ENCODE measurements around the gene ARHGAP24.

GRCh38 chr4:85697854-85698253 lies 222.9 kb downstream of the ARHGAP24 start:
- TF ChIP-seq CTCF (IDR thresholded peaks at IDR 0.05; ENCODE audit: extremely low read depth in 1 of 2, insufficient read depth in 1 of 2, low read depth in 1 of 2, low read length in 2 of 2): no peak
- TF ChIP-seq EZH2 (IDR thresholded peaks at IDR 0.05; ENCODE audit: borderline replicate concordance, low read depth, low read length, severe bottlenecking): no peak
- TF ChIP-seq POLR2A (IDR thresholded peaks at IDR 0.05; ENCODE audit: low read depth, low read length): no peak
- no peak for TF ChIP-seq JUN (IDR thresholded peaks at IDR 0.05; ENCODE audit: borderline replicate concordance, insufficient read depth, insufficient read length, low read depth)

Measured in endothelial cell of umbilical vein (primary cell).